ENCODE results near the gene ZP3. TPM values are rescaled to one million over a fixed set of nuclear protein-coding genes. Genes with fewer than 3 reads are reported as not detected.
"Not testable (repeated sequence)": the region's sequence is repeated elsewhere in the genome, so short reads cannot be mapped to it uniquely, and the experiment has no call there.

Gene ZP3
- total and polyA plus RNA-seq, 10 of the 15 experiments (the other 5 are each of a cell fraction or from before 2014, with no cell fraction given): 0.39 to 5.1 (median 2.5) TPM

- no peak overlapping the region for H3K4me3 ChIP-seq
- no peak overlapping the region for H3K9ac ChIP-seq (ENCODE audit: control insufficient read depth, insufficient read depth, low read length)
- no peak for ATAC-seq
- in situ Hi-C loops (cut with MboI) (no loop called here), intact Hi-C loops (cut with micrococcal nuclease; ENCODE audit: unreplicated experiment) (no loop called here)
- H3K9me3 ChIP-seq (replicated peaks; ENCODE audit: control insufficient read depth, insufficient read depth, low read length): no peaks in the 10 kb centered on the region
- no TSS peak for BruUV-seq (replicated peaks)
- POLR2A ChIA-PET: no interaction called here
- no peak for DNase-seq (ENCODE audit: low read depth, low spot score)
- H4K20me1 ChIP-seq (ENCODE audit: control insufficient read depth, insufficient read depth): no peaks in the 10 kb centered on the region
- H3K4me2 ChIP-seq (ENCODE audit: control insufficient read depth, insufficient read depth): no peak overlapping the region
- H3K27me3 ChIP-seq (replicated peaks in 1 of 2; ENCODE audit: control insufficient read depth in 2 of 2, insufficient read depth in 2 of 2, low read length in 1 of 2): no peaks in the 10 kb centered on the region
- H3K4me1 ChIP-seq (ENCODE audit: control insufficient read depth, insufficient read depth, low read length): no peaks in the 10 kb centered on the region
- H2AFZ ChIP-seq (ENCODE audit: control insufficient read depth, low read depth, low read length): no peak overlapping the region
- SMC1A ChIA-PET (ENCODE audit: uncharacterized antibody, unreplicated experiment): no interaction called here
- no peak for FAIRE-seq
- H3K79me2 ChIP-seq (ENCODE audit: control insufficient read depth, insufficient read depth, low read length): no peaks in the 10 kb centered on the region
- no peak overlapping the region for H3K27ac ChIP-seq (ENCODE audit: control insufficient read depth, insufficient read depth)
- TF ChIP-seq NR2F1 (conservative IDR thresholded peaks at IDR 0.05) (no peak), ZBTB33 (IDR thresholded peaks at IDR 0.05) (no peak), POLR2AphosphoS5 (IDR thresholded peaks at IDR 0.05; ENCODE audit: low read length) (no peak)
- RAD21 ChIA-PET (ENCODE audit: unreplicated experiment): interaction anchor here (0.8 kb wide), 1 partner anchor 120 kb away, joined by 3 read pairs; no protein-coding TSS in a partner anchor
- WGBS (ENCODE audit: insufficient coverage, insufficient replicate concordance, low lambda C conversion rate, missing lambda C conversion rate): 20% methylated on average over 5 of the region's 5 CpGs
- CTCF ChIA-PET: interaction anchor here (0.6 kb wide), 1 partner anchor 94 kb away, joined by 3 read pairs; no protein-coding TSS in a partner anchor
- H3K36me3 ChIP-seq (ENCODE audit: control insufficient read depth in 2 of 2, insufficient read depth in 2 of 2, low read length in 1 of 2): no peaks in the 10 kb centered on the region
Measured at GRCh38 chr7:76412249-76412648, 12.5 kb upstream of the ZP3 start.

- SMC1A ChIA-PET (ENCODE audit: uncharacterized antibody, unreplicated experiment); H3K27ac ChIP-seq (ENCODE audit: control insufficient read depth, insufficient read depth); H3K27me3 ChIP-seq (replicated peaks in 1 of 2; ENCODE audit: control insufficient read depth in 2 of 2, insufficient read depth in 2 of 2, low read length in 1 of 2); H3K9ac ChIP-seq (ENCODE audit: control insufficient read depth, insufficient read depth, low read length); H3K4me3 ChIP-seq; RAD21 ChIA-PET (ENCODE audit: unreplicated experiment); CTCF ChIA-PET; H3K4me2 ChIP-seq (ENCODE audit: control insufficient read depth, insufficient read depth); BruUV-seq (replicated peaks); H2AFZ ChIP-seq (ENCODE audit: control insufficient read depth, low read depth, low read length); POLR2A ChIA-PET; H3K9me3 ChIP-seq (replicated peaks; ENCODE audit: control insufficient read depth, insufficient read depth, low read length); H3K79me2 ChIP-seq (ENCODE audit: control insufficient read depth, insufficient read depth, low read length); H3K4me1 ChIP-seq (ENCODE audit: control insufficient read depth, insufficient read depth, low read length); DNase-seq (ENCODE audit: low read depth, low spot score); H3K36me3 ChIP-seq (ENCODE audit: control insufficient read depth in 2 of 2, insufficient read depth in 2 of 2, low read length in 1 of 2); intact Hi-C loops (cut with micrococcal nuclease; ENCODE audit: unreplicated experiment); ATAC-seq; in situ Hi-C loops (cut with MboI); H4K20me1 ChIP-seq (ENCODE audit: control insufficient read depth, insufficient read depth); FAIRE-seq: not testable (repeated sequence)
- 77% methylated on average over 9 of the region's 10 CpGs for WGBS (ENCODE audit: insufficient coverage, insufficient replicate concordance, low lambda C conversion rate, missing lambda C conversion rate)
Measured at GRCh38 chr7:76417654-76418310, 7.0 kb upstream of the ZP3 start.

GRCh38 chr7:76421097-76421496 lies 3.7 kb upstream of the ZP3 start:
- BruUV-seq (replicated peaks); CTCF ChIA-PET; H3K79me2 ChIP-seq (ENCODE audit: control insufficient read depth, insufficient read depth, low read length); FAIRE-seq; H3K27me3 ChIP-seq (replicated peaks in 1 of 2; ENCODE audit: control insufficient read depth in 2 of 2, insufficient read depth in 2 of 2, low read length in 1 of 2); SMC1A ChIA-PET (ENCODE audit: uncharacterized antibody, unreplicated experiment); DNase-seq (ENCODE audit: low read depth, low spot score); H3K4me3 ChIP-seq; H3K9me3 ChIP-seq (replicated peaks; ENCODE audit: control insufficient read depth, insufficient read depth, low read length); in situ Hi-C loops (cut with MboI); intact Hi-C loops (cut with micrococcal nuclease; ENCODE audit: unreplicated experiment); H3K27ac ChIP-seq (ENCODE audit: control insufficient read depth, insufficient read depth); H2AFZ ChIP-seq (ENCODE audit: control insufficient read depth, low read depth, low read length); H4K20me1 ChIP-seq (ENCODE audit: control insufficient read depth, insufficient read depth); RAD21 ChIA-PET (ENCODE audit: unreplicated experiment); ATAC-seq; H3K9ac ChIP-seq (ENCODE audit: control insufficient read depth, insufficient read depth, low read length); H3K4me2 ChIP-seq (ENCODE audit: control insufficient read depth, insufficient read depth); H3K36me3 ChIP-seq (ENCODE audit: control insufficient read depth in 2 of 2, insufficient read depth in 2 of 2, low read length in 1 of 2): not testable (repeated sequence)
- peaks cover 13% of the 10 kb centered on the region for H3K4me1 ChIP-seq (ENCODE audit: control insufficient read depth, insufficient read depth, low read length)
- POLR2A ChIA-PET: interaction anchor here (0.6 kb wide), 1 partner anchor 35 kb away, joined by 3 read pairs; no protein-coding TSS in a partner anchor
- whole genome bisulfite sequencing (ENCODE audit: insufficient coverage, insufficient replicate concordance, low lambda C conversion rate, missing lambda C conversion rate): 43% methylated on average over 6 of the region's 6 CpGs

Data from GM12878 (cell line).